Urothelium cell line (cell line): ENCODE results near the gene RBM5.
"Not testable (repeated sequence)": the region's sequence is repeated elsewhere in the genome, so short reads cannot be mapped to it uniquely, and the experiment has no call there.

Experiments used
- DNase-seq: peaks from one replicate; pipeline ENCODE4 v3.0.0; 2011; ENCODE audit warnings: low spot score, mixed read lengths
- FAIRE-seq: peaks from 2 replicates; lab custom pipeline; 2011; peaks lifted over from hg19 to GRCh38; lab: Jason Lieb, UNC

The RBM5 gene

GRCh38 chr3:50088725-50089608 is at the start of gene RBM5:
Gene RBM5, plus strand, starts transcription at chr3:50088919. Its CDS starts 1,516 bp downstream, at chr3:50090435.
- peak; percentile 35 for FAIRE-seq
- DNase-seq = peak; percentile 98

GRCh38 chr3:50044976-50045375 is 43.7 kb upstream of the RBM5 start:
- no peak for FAIRE-seq
- no peak for DNase-seq

GRCh38 chr3:50047426-50047825 is 41.3 kb upstream of the RBM5 start:
- DNase-seq (no peak), FAIRE-seq (no peak)

- FAIRE-seq (no peak), DNase-seq (no peak)
Observed at GRCh38 chr3:50050361-50050760, 38.4 kb upstream of the RBM5 start.

GRCh38 chr3:50057756-50058155 is 31.0 kb upstream of the RBM5 start:
- DNase-seq = no peak
- FAIRE-seq = no peak

GRCh38 chr3:50068134-50068533 is 20.6 kb upstream of the RBM5 start:
- no peak for FAIRE-seq
- DNase-seq = no peak

- DNase-seq (no peak), FAIRE-seq (no peak)
Observed at GRCh38 chr3:50078091-50078490, 10.6 kb upstream of the RBM5 start.

- no peak for FAIRE-seq
Observed at GRCh38 chr3:50078622-50079021, 10.1 kb upstream of the RBM5 start.

GRCh38 chr3:50084951-50085350 is 3.8 kb upstream of the RBM5 start:
- not testable (repeated sequence) for DNase-seq, FAIRE-seq

More at GRCh38 chr3:50078622-50079021, 10.1 kb upstream of the RBM5 start:
- no peak for DNase-seq

- DNase-seq (peak; percentile 13), FAIRE-seq (no peak)
Observed at GRCh38 chr3:50089609-50089945, 858 bp downstream of the RBM5 start.

GRCh38 chr3:50090984-50091383 is 2.3 kb downstream of the RBM5 start:
- DNase-seq (no peak), FAIRE-seq (no peak)

- DNase-seq = no peak
- FAIRE-seq = no peak
Observed at GRCh38 chr3:50095352-50095998, 6.8 kb downstream of the RBM5 start.

GRCh38 chr3:50100386-50100785 is 11.7 kb downstream of the RBM5 start:
- FAIRE-seq (no peak), DNase-seq (no peak)

- DNase-seq (no peak), FAIRE-seq (no peak)
Observed at GRCh38 chr3:50100956-50101845, 12.5 kb downstream of the RBM5 start.

- DNase-seq (no peak), FAIRE-seq (no peak)
Observed at GRCh38 chr3:50102558-50102957, 13.8 kb downstream of the RBM5 start.

- no peak for FAIRE-seq
- no peak for DNase-seq
Observed at GRCh38 chr3:50111757-50112156, 23.0 kb downstream of the RBM5 start.

GRCh38 chr3:50112462-50112861 is 23.7 kb downstream of the RBM5 start:
- DNase-seq = no peak

GRCh38 chr3:50117120-50117519 is 28.4 kb downstream of the RBM5 start:
- FAIRE-seq = no peak
- no peak for DNase-seq

More at GRCh38 chr3:50112462-50112861, 23.7 kb downstream of the RBM5 start:
- FAIRE-seq = no peak

GRCh38 chr3:50118237-50118636 is 29.5 kb downstream of the RBM5 start:
- DNase-seq = no peak
- no peak for FAIRE-seq

GRCh38 chr3:50119786-50120185 is 31.1 kb downstream of the RBM5 start:
- FAIRE-seq (no peak), DNase-seq (no peak)
